GM10847 (cell line): Measurements from ENCODE around the gene TMEM150B.

Experiments
- POLR2A ChIP-seq: IDR thresholded peaks from 2 replicates; pipeline ENCODE4 v1.6.1; 2011; ENCODE audit not compliant: insufficient read length; ENCODE audit errors: extremely low read depth

TMEM150B gene

GRCh38 chr19:55362174-55362989, 37.2 kb upstream of the TMEM150B start:
- no peak for TF ChIP-seq POLR2A

GRCh38 chr19:55360902-55361301, 35.8 kb upstream of the TMEM150B start:
- TF ChIP-seq POLR2A = no peak

GRCh38 chr19:55358943-55359908, 34.1 kb upstream of the TMEM150B start:
- no peak for TF ChIP-seq POLR2A

- TF ChIP-seq POLR2A = no peak
Measured at GRCh38 chr19:55358493-55358892, 33.4 kb upstream of the TMEM150B start.

- TF ChIP-seq POLR2A = no peak
Measured at GRCh38 chr19:55355213-55355821, 30.2 kb upstream of the TMEM150B start.

GRCh38 chr19:55354698-55355212, 29.6 kb upstream of the TMEM150B start, which contains the start of gene COX6B2:
Gene COX6B2 (minus strand): TSS chr19:55354719. CDS start chr19:55354521, 198 bp downstream.
- TF ChIP-seq POLR2A = no peak

- no peak for TF ChIP-seq POLR2A
Measured at GRCh38 chr19:55353803-55354697, 28.9 kb upstream of the TMEM150B start.

GRCh38 chr19:55353356-55353802, 28.2 kb upstream of the TMEM150B start:
- no peak for TF ChIP-seq POLR2A

- no peak for TF ChIP-seq POLR2A
Measured at GRCh38 chr19:55352549-55353145, 27.5 kb upstream of the TMEM150B start.

- no peak for TF ChIP-seq POLR2A
Measured at GRCh38 chr19:55352040-55352439, 26.9 kb upstream of the TMEM150B start.

- TF ChIP-seq POLR2A = no peak
Measured at GRCh38 chr19:55350620-55351315, 25.6 kb upstream of the TMEM150B start.

- TF ChIP-seq POLR2A = no peak
Measured at GRCh38 chr19:55348317-55349034, 23.3 kb upstream of the TMEM150B start.
